Heart left ventricle (tissue), 16 donors: Measurements from ENCODE around the gene DCST1. TPM values are rescaled to one million over a fixed set of nuclear protein-coding genes. Genes with fewer than 3 reads are reported as not detected.

Source experiments
- ATAC-seq, 4 donors: fragments of 200-7000 bp; cut with Tn5 transposase; one replicate each; pipeline ENCODE4 v1.9.1; 2020 to 2022; ENCODE audit warnings: moderate library complexity in 4 of 4, mild to moderate bottlenecking in 3 of 4, moderate number of reproducible peaks in 1 of 4
- DNase-seq, 5 donors: peaks; one replicate each; pipeline ENCODE4 v3.0.0-alpha.2; 2020
- H3K27ac ChIP-seq, 12 donors: fragments of 200-600 bp; sonication (generic) in 4 of 12; one replicate each; pipeline versions ENCODE4 v1.5.0 to v1.8.0; 2016 to 2022; ENCODE audit warnings: mild to moderate bottlenecking in 2 of 12
- H3K27me3 ChIP-seq, 9 donors: fragments of 200-600 bp; sonication (generic) in 2 of 9; one replicate each; pipeline versions ENCODE4 v1.5.1 to v1.8.0; 2016 to 2022; ENCODE audit warnings: mild to moderate bottlenecking in 3 of 9
- H3K36me3 ChIP-seq, 9 donors: fragments of 200-600 bp; sonication (generic) in 2 of 9; one replicate each; pipeline versions ENCODE4 v1.5.0 to v1.8.0; 2018 to 2022; ENCODE audit warnings: mild to moderate bottlenecking in 2 of 9
- H3K4me1 ChIP-seq, 12 donors: fragments of 200-600 bp; sonication (generic) in 4 of 12; one replicate each; pipeline versions ENCODE4 v1.5.0 to v1.8.0; 2016 to 2022; ENCODE audit warnings: mild to moderate bottlenecking in 3 of 12
- H3K4me3 ChIP-seq, 12 donors: fragments of 200-600 bp; sonication (generic) in 4 of 12; one replicate each; pipeline versions ENCODE4 v1.5.0 to v1.8.0; 2017 to 2022; ENCODE audit warnings: mild to moderate bottlenecking in 9 of 12, moderate library complexity in 4 of 12
- H3K9me3 ChIP-seq, 12 donors: fragments of 200-600 bp; sonication (generic) in 4 of 12; one replicate each; pipeline versions ENCODE4 v1.5.0 to v1.8.0; 2016 to 2022; ENCODE audit warnings: mild to moderate bottlenecking in 1 of 12
- CTCF ChIP-seq, 12 donors: fragments of 200-600 bp; sonication (generic) in 4 of 12; IDR thresholded peaks; one replicate each; pipeline versions ENCODE4 v1.5.0 to v1.8.0; 2018 to 2022; ENCODE audit warnings: antibody characterized with exemption in 12 of 12, mild to moderate bottlenecking in 5 of 12
- POLR2A ChIP-seq, 2 donors: fragments of 450-650 bp; IDR thresholded peaks; one replicate each; pipeline ENCODE4 v1.6.1; 2017; ENCODE audit warnings: antibody characterized with exemption in 2 of 2, mild to moderate bottlenecking in 2 of 2, moderate library complexity in 2 of 2
- WGBS, 4 donors: extraction: QIAGEN DNeasy Blood & Tissue Kit in 2 of 4; methylation state at CpG; one replicate each; pipeline versions ENCODE4 v1.1.5 to v1.1.7; 2013 to 2018; 5-methylcytosine and 5-hydroxymethylcytosine counted together
- intact Hi-C, 10 donors: fragments of 100-400 bp; cut with DNase I; formaldehyde crosslinking; loops; one replicate each; pipeline versions ENCODE4 v1.11.1 to v1.14.2; 2022
- polyA plus RNA-seq, 2 donors: library from polyadenylated mRNA; stranded (reverse); fragments of 200-250 nt; gene quantifications; one replicate each; pipeline ENCODE4 v1.2.3, GENCODE V29; 2013
- total RNA-seq, 9 donors: library from RNA; depleted of rRNA in 2 of 9; stranded (reverse); fragments of >200 nt in 2 of 9; fragmentation: NEBNext Ultra II Directional in 3 of 9; extraction: Animal tissue kit (Norgen Biotek cat#: 25700) in 3 of 9; gene quantifications; one replicate each; pipeline versions ENCODE4 v1.1.0 to v1.2.4, GENCODE V29; 2016 to 2023
- donor health status: ischemic (EF 13 %, LVEDD 7.1; RV severe dilation, severe dysfunction).
- donor health status: healthy with polysubstance abuse.
- donor health status: DM: no; HTN: yes; CAD: no.
- donor health status: DM: no; HTN: no; CAD: no.
- donor health status: ischemic (EF 25% LVEDD 6.9; RV normal size, moderate dysfunction).
- donor health status: ischemic (EF 25% LVEDD 5.7; RV mildly dilated, moderate dysfunction).
- donor health status: healthy.
- donor health status: DM: yes; HTN: yes; CAD: no.
- donor health status: ischemic (EF 35%, LVEDD 5.7; RV mildly dilated, moderate dysfunction).
- donor health status: nonischemic (EF 11% LVEDD 7.7; RV severe dilation, severe dysfunction).
- donor health status: DM: yes; HTN: yes; CAD: no.
- donor health status: PGD.
- donor health status: ischemic (EF 29% LVEDD 5.4; RV normal size, mild dysfunction).
- donor health status: nonischemic (EF 23%, LVEDD 6.1; RV moderate dilation, normal function).

Gene DCST1
- total and polyA plus RNA-seq, 11 donors: not detected

- intact Hi-C loops: loop anchor here in 5 of 10 donors (2.0 to 5.0 kb wide), 8 partner anchors 14 to 59 kb away; partner anchors contain the start of genes ADAM15 (in 2 of the 5), PYGO2 (in 2 of the 5), CKS1B (in 1 of the 5) and PBXIP1 (in 1 of the 5)
- WGBS, 4 donors: 81 to 91% (median 88%) methylated on average over 24 to 26 of the region's 26 CpGs
- TF ChIP-seq POLR2A (IDR thresholded peaks at IDR 0.05) (no peak), CTCF (IDR thresholded peaks at IDR 0.05) (no peak)
- Histone ChIP-seq H3K36me3 (peaks cover 0 to 25% (median 17%) of the 10 kb centered on the region in 9 donors), H3K9me3 (no peaks in the 10 kb centered on the region), H3K4me1 (peaks cover 8 to 54% (median 29%) of the 10 kb centered on the region in 12 donors), H3K27ac (peak overlapping the region; percentile 63 to 91 (median 84)), H3K27me3 (no peaks in the 10 kb centered on the region), H3K4me3 (no peak overlapping the region)
- DNase-seq: peak in 1 of 5 donors; percentile 61
- ATAC-seq: no peak
Observed at GRCh38 chr1:155016231-155016831, 17.3 kb upstream of the DCST1 start.

GRCh38 chr1:155017041-155017945 is 16.3 kb upstream of the DCST1 start:
- Histone ChIP-seq H3K4me1 (peaks cover 5 to 44% (median 24%) of the 10 kb centered on the region in 12 donors), H3K27ac (peak overlapping the region; percentile 63 to 91 (median 84)), H3K9me3 (no peaks in the 10 kb centered on the region), H3K27me3 (no peaks in the 10 kb centered on the region), H3K36me3 (peaks cover 0 to 25% (median 17%) of the 10 kb centered on the region in 9 donors), H3K4me3 (peak overlapping the region; percentile 1 to 69 (median 56))
- ATAC-seq: peak; percentile 85 to 94 (median 90)
- WGBS, 4 donors: 4 to 6% (median 5%) methylated on average over 29 to 49 of the region's 49 CpGs
- intact Hi-C loops: loop anchor here in 5 of 10 donors (2.0 to 5.0 kb wide), 8 partner anchors 14 to 60 kb away; partner anchors contain the start of genes ADAM15 (in 2 of the 5), PYGO2 (in 2 of the 5), CKS1B (in 1 of the 5) and PBXIP1 (in 1 of the 5)
- peak in 1 of 2 donors; percentile 52 for TF ChIP-seq POLR2A (IDR thresholded peaks at IDR 0.05)
- TF ChIP-seq CTCF (IDR thresholded peaks at IDR 0.05): peak; percentile 97 to 100 (median 98)
- DNase-seq: peak; percentile 86 to 94 (median 91)

GRCh38 chr1:155017946-155018316 is 15.7 kb upstream of the DCST1 start:
- no peaks in the 10 kb centered on the region for H3K9me3 ChIP-seq
- H3K4me3 ChIP-seq: peak overlapping the region in 10 of 12 donors; percentile 44 to 69 (median 60)
- 55 to 58% (median 57%) methylated on average over 6 of the region's 6 CpGs for WGBS, 4 donors
- no peak for TF ChIP-seq CTCF (IDR thresholded peaks at IDR 0.05)
- no peak for TF ChIP-seq POLR2A (IDR thresholded peaks at IDR 0.05)
- H3K27ac ChIP-seq: peak overlapping the region; percentile 63 to 91 (median 84)
- intact Hi-C loops: loop anchor here in 5 of 10 donors (2.0 to 5.0 kb wide), 8 partner anchors 15 to 61 kb away; partner anchors contain the start of genes ADAM15 (in 2 of the 5), PYGO2 (in 2 of the 5), CKS1B (in 1 of the 5) and PBXIP1 (in 1 of the 5)
- peak in 1 of 4 donors; percentile 1 for ATAC-seq
- H3K36me3 ChIP-seq: peaks cover 0 to 25% (median 17%) of the 10 kb centered on the region in 9 donors
- H3K27me3 ChIP-seq: no peaks in the 10 kb centered on the region
- H3K4me1 ChIP-seq: peaks cover 5 to 43% (median 18%) of the 10 kb centered on the region in 12 donors
- no peak for DNase-seq
